Motor neuron (in vitro differentiated cells): ENCODE data around the gene CHST4. TPM values are rescaled to one million over a fixed set of nuclear protein-coding genes. Genes with fewer than 3 reads are reported as not detected.
A peak's percentile ranks its signal among the peaks of the same experiment; 100 is the strongest.
"Not testable (repeated sequence)": the region's sequence is repeated elsewhere in the genome, so short reads cannot be mapped to it uniquely, and the experiment has no call there.

Experiments used
- ATAC-seq, 8 experiments: fragments of 200-7000 bp; cut with Tn5 transposase; replicated peaks in 6 of 8; 2 replicates each; pipeline ENCODE4 v1.8.0; 2021; ENCODE audit warnings: mild to moderate bottlenecking in 8 of 8, moderate library complexity in 8 of 8
- H3K27ac ChIP-seq, 2 donors: fragments of 250-450 bp; sonication (Bioruptor Pico); 2 replicates each; pipeline ENCODE4 v1.9.0; 2021; ENCODE audit warnings: antibody characterized with exemption in 2 of 2, mild to moderate bottlenecking in 2 of 2, moderate library complexity in 1 of 2
- H3K4me1 ChIP-seq, 2 donors: fragments of 250-450 bp; sonication (Bioruptor Pico); replicated peaks in 1 of 2; 2 replicates each; pipeline ENCODE4 v1.6.1; 2021; ENCODE audit warnings: antibody characterized with exemption in 2 of 2, mild to moderate bottlenecking in 2 of 2, moderate library complexity in 1 of 2
- H3K4me3 ChIP-seq, 5 donors: fragments of 250-450 bp; sonication (Bioruptor Pico); 2 replicates each; pipeline ENCODE4 v1.9.0; 2021; ENCODE audit warnings: antibody characterized with exemption in 5 of 5, mild to moderate bottlenecking in 5 of 5, moderate library complexity in 4 of 5
- WGBS, 10 experiments: fragments of 450-650 bp; shearing (Covaris generic); methylation state at CpG; one replicate each; pipeline ENCODE4 v1.0.0; 2022; 5-methylcytosine and 5-hydroxymethylcytosine counted together
- in situ Hi-C, 9 experiments: fragments of 400-800 bp; cut with MboI; loops; one replicate each; pipeline ENCODE4 v1.15.0; 2021; ENCODE audit warnings: low sequenced_read_pairs in 9 of 9, low pct_unique_long_range_greater_than_20kb in 2 of 9; ENCODE audit not compliant: unreplicated experiment in 9 of 9
- total RNA-seq, 8 experiments: library from RNA; unstranded; fragments of 300-600 nt; gene quantifications; 2 replicates each; pipeline versions ENCODE4 v1.2.3 to v1.2.4, GENCODE V29; 2022

CHST4 gene
- total RNA-seq, 8 experiments from 2014 or later: 0.05 to 0.51 (median 0.24) TPM; not detected in 2

- in situ Hi-C loops: no loop called here
- peak in 6 of 8 experiments; percentile 7 to 43 (median 32) for ATAC-seq
- Histone ChIP-seq H3K4me1 (peaks cover 0 to 6% of the 10 kb centered on the region in 2 donors), H3K27ac (peak overlapping the region; percentile 10 to 75), H3K4me3 (peak overlapping the region; percentile 41 to 79 (median 48))
- WGBS, 10 experiments: 0 to 35% (median 8%) methylated on average over 2 to 15 of the region's 19 CpGs; no CpG with 5 or more reads in 1 of the 10 experiments
Measured at GRCh38 chr16:71564335-71564967, 38.2 kb downstream of the CHST4 start.

- Histone ChIP-seq H3K4me1 (peaks cover 0 to 6% of the 10 kb centered on the region in 2 donors), H3K27ac (no peak overlapping the region), H3K4me3 (no peak overlapping the region)
- in situ Hi-C loops: no loop called here
- no peak for ATAC-seq
- WGBS, 10 experiments: 62 to 100% (median 91%) methylated on average over 3 to 8 of the region's 9 CpGs
Measured at GRCh38 chr16:71565812-71566700, 39.8 kb downstream of the CHST4 start.

GRCh38 chr16:71567931-71568330 lies 41.7 kb downstream of the CHST4 start:
- WGBS, 10 experiments: 50 to 100% (median 90%) methylated on average over 1 to 6 of the region's 8 CpGs; no CpG with 5 or more reads in 2 of the 10 experiments
- in situ Hi-C loops: no loop called here
- Histone ChIP-seq H3K4me1 (peaks cover 0 to 6% of the 10 kb centered on the region in 2 donors), H3K27ac (no peak overlapping the region), H3K4me3 (no peak overlapping the region)
- no peak for ATAC-seq

DNA sequence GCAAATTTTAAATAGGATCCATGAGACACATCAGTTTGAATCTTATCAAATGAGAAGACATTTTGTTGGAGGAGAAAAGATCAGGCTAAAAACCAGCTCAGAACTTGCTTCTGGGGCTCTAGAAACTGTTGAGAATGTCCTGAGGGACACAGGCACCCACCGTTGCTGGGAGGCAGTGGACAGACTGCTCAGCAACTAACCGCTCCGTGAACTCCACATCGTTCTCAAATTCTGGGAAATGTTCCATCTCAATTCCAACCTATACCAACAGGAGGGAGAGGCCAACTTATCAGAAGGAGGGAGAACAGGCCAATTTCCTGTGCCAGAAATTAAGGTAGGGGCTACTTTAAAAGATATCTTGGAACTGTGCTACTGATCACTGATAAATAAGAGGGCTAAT lies 42.3 kb downstream of the CHST4 start:
- peak in 1 of 8 experiments; percentile 18 for ATAC-seq
- H3K27ac ChIP-seq: no peak overlapping the region
- H3K4me3 ChIP-seq: no peak overlapping the region
- peaks cover 0 to 6% of the 10 kb centered on the region in 2 donors for H3K4me1 ChIP-seq
- in situ Hi-C loops: no loop called here
- WGBS, 10 experiments: 20 to 80% (median 64%) methylated on average over 1 to 4 of the region's 4 CpGs; no CpG with 5 or more reads in 4 of the 10 experiments

GRCh38 chr16:71569621-71570020 lies 43.4 kb downstream of the CHST4 start:
- Histone ChIP-seq H3K27ac (no peak overlapping the region), H3K4me1 (no peaks in the 10 kb centered on the region), H3K4me3 (no peak overlapping the region)
- ATAC-seq: no peak
- in situ Hi-C loops: no loop called here
- 59 to 94% (median 75%) methylated on average over 2 to 4 of the region's 4 CpGs; no CpG with 5 or more reads in 4 of the 10 experiments for WGBS, 10 experiments

DNA sequence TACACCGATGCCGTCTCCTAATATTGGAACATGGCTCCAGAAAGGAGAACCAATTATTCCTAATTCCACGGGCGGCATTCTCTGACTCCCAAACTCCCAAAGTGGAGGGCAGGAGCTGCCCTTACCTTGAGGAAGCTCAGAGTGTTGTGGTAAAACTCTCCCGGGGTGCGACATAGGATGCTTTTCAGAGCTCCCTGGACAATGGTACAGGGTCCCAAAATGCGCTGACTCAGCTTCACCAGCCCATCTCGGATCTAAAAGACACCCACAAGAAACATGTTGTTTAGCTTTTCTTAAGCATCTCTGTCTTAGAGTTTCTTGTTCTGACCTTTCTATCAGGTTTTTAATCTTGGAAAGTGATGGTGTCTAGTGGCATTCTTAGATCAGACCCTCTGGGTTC lies 43.9 kb downstream of the CHST4 start:
- Histone ChIP-seq H3K27ac (no peak overlapping the region), H3K4me3 (no peak overlapping the region), H3K4me1 (no peaks in the 10 kb centered on the region)
- WGBS, 10 experiments: 74 to 100% (median 90%) methylated on average over 1 to 8 of the region's 8 CpGs; no CpG with 5 or more reads in 3 of the 10 experiments
- no peak for ATAC-seq
- in situ Hi-C loops: no loop called here

DNA sequence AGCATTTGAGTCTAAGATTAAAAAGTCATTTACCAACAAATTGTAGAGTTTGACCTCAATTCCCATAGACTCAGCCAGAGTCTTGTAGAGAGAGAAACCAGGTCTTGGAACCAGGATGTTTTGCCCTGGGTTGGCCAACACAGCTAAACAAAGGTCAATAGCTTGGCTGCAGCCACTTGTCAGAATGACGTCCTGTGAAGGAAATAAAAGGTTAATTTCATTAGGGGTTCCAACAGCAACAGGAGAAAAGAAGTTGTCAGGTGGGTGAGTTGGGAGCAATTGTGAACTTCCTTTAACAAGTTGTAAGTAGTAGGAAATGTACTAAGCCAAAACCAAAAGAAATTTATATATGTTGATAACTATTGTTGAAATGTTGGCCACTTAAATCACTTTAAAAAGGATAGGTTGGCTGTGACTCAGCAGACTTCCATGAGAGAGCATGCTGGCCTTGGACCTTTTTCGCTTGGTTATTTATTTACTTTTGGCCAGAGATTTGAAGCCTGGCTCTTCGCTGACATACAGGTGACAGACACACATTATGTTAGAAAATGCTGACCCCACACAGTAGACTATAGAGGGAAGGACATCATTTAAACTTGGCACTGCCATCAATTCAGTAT lies 46.4 kb downstream of the CHST4 start:
- in situ Hi-C loops: no loop called here
- no peak for ATAC-seq
- H3K4me3 ChIP-seq: no peak overlapping the region
- H3K27ac ChIP-seq: no peak overlapping the region
- 0 to 72% (median 56%) methylated on average over 1 to 3 of the region's 3 CpGs; no CpG with 5 or more reads in 1 of the 10 experiments for whole genome bisulfite sequencing, 10 experiments
- H3K4me1 ChIP-seq: no peaks in the 10 kb centered on the region

DNA sequence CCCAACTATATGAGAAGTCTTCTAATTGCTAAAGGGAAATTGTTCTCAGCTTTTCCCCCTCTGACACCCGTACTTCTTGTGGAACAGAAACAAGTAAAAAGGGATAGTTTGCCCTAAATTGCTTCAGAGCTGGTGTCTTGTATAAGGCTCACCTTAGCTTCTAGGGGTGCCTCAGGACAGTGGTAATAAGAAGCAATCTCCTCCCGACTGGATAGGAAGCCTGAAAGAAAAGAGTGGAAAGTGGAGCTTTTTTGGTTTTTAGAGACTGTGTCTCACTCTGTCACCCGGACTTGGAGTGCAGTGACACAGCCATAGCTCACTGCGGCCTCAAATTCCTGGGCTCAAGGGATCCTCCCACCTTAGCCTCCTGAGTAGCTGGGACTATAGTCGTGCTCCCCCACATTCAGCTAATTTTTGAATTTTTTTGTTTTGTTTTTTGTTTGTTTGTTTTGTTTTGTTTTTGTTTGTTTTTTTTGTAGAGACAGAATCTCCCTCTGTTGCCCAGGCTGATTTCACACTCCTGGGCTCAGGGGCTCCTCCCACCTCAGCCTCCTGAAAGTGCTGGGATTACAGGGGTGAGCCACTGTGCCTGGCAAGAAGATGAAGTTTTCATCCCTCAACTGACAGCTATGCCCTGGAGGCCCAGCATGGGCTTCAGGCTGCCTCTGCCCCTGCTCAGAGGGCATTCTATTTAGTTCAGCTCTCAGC lies 47.3 kb downstream of the CHST4 start:
- Histone ChIP-seq H3K27ac (no peak overlapping the region), H3K4me3 (no peak overlapping the region), H3K4me1 (no peaks in the 10 kb centered on the region)
- 13 to 86% (median 51%) methylated on average over 2 to 5 of the region's 5 CpGs; no CpG with 5 or more reads in 2 of the 10 experiments for WGBS, 10 experiments
- ATAC-seq: no peak
- in situ Hi-C loops: no loop called here

GRCh38 chr16:71574702-71575101 lies 48.5 kb downstream of the CHST4 start:
- Histone ChIP-seq H3K27ac (no peak overlapping the region), H3K4me1 (no peaks in the 10 kb centered on the region), H3K4me3 (no peak overlapping the region)
- no peak for ATAC-seq
- in situ Hi-C loops: no loop called here

GRCh38 chr16:71576971-71577370 lies 50.7 kb downstream of the CHST4 start, which contains the start of gene TAT:
Gene TAT, minus strand, starts transcription at chr16:71577092. Its CDS starts 677 bp downstream, at chr16:71576415.
- ATAC-seq: no peak
- 0 to 50% (median 18%) methylated on average over 1 to 3 of the region's 3 CpGs; no CpG with 5 or more reads in 4 of the 10 experiments for WGBS, 10 experiments
- in situ Hi-C loops: no loop called here
- no peak within 1 kb of the TSS for H3K4me3 ChIP-seq
- H3K27ac ChIP-seq: no peak within 1 kb of the TSS
- no peaks in the 10 kb centered on the region for H3K4me1 ChIP-seq

GRCh38 chr16:71582553-71582848 lies 56.3 kb downstream of the CHST4 start:
- H3K4me3 ChIP-seq, H3K4me1 ChIP-seq, H3K27ac ChIP-seq, ATAC-seq, in situ Hi-C loops: not testable (repeated sequence)
- WGBS, 10 experiments: 22 to 88% (median 72%) methylated on average over 2 to 5 of the region's 5 CpGs; no CpG with 5 or more reads in 4 of the 10 experiments

DNA sequence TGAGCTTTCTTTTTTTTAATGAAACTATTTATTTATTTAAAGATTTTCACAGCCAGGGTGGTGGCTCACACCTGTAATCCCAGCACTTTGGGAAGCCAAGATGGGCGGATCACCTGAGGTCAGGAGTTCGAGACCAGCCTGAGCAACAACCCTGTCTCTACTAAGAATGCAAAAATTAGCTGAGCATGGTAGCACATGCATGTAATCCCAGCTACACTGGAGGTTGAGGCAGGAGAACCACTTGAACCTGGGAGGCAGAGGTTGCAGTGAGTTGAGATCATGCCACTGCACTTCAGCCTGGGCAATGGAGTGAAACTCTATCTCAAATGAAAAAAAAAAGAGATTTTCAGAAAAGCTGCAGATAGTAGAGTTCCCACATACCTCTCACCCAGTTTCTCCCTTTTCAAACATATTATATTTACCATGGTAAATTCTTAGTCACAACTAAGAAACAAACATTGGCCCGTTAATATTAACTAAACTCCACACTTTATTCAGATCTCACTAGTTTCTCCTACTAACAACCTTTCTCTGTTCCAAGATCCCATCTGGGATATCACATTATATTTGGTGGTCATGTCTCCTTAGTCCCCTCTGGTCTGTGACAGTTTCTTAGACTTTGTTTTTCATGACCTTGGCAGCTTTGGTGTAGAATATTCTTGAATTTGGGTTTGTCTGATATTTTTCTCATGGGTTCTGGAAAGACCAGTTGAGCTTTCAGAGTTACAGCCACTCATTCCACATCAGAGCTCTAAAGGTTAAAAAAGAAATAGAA lies 58.5 kb downstream of the CHST4 start:
- Histone ChIP-seq H3K27ac (no peak overlapping the region), H3K4me1 (no peaks in the 10 kb centered on the region), H3K4me3 (no peak overlapping the region)
- 29 to 100% (median 52%) methylated on average over 1 to 3 of the region's 3 CpGs; no CpG with 5 or more reads in 1 of the 10 experiments for WGBS, 10 experiments
- in situ Hi-C loops: no loop called here
- ATAC-seq: no peak
